Measurements from ENCODE around the gene ALDH1B1.
A peak's percentile ranks its signal among the peaks of the same experiment; 100 is the strongest.
"Not testable (repeated sequence)": the region's sequence is repeated elsewhere in the genome, so short reads cannot be mapped to it uniquely, and the experiment has no call there.

ALDH1B1 gene

GRCh38 chr9:38399191-38399590 lies 6.7 kb downstream of the ALDH1B1 start:
- in situ Hi-C loops (cut with MboI; ENCODE audit: low pct_unique_long_range_greater_than_20kb, low sequenced_read_pairs), result loop anchor here (25.0 kb wide), 3 partner anchors 312 to 887 kb away; no protein-coding TSS in a partner anchor
- not testable (repeated sequence) for DNase-seq

- in situ Hi-C loops (cut with MboI; ENCODE audit: low pct_unique_long_range_greater_than_20kb, low sequenced_read_pairs), result loop anchor here (10.0 to 25.0 kb wide), 2 partner anchors 47 to 285 kb away; no protein-coding TSS in a partner anchor
- no peak for DNase-seq
These were observed 9.5 kb downstream of the ALDH1B1 start for GRCh38 chr9:38401994-38402393.

GRCh38 chr9:38404314-38404713 lies 11.8 kb downstream of the ALDH1B1 start:
- no peak for DNase-seq
- in situ Hi-C loops (cut with MboI; ENCODE audit: low pct_unique_long_range_greater_than_20kb, low sequenced_read_pairs), result loop anchor here (10.0 to 25.0 kb wide), 2 partner anchors 50 to 283 kb away; no protein-coding TSS in a partner anchor

GRCh38 chr9:38405785-38406184 lies 13.3 kb downstream of the ALDH1B1 start:
- DNase-seq, result no peak
- in situ Hi-C loops (cut with MboI; ENCODE audit: low pct_unique_long_range_greater_than_20kb, low sequenced_read_pairs), result loop anchor here (10.0 to 25.0 kb wide), 2 partner anchors 51 to 282 kb away; no protein-coding TSS in a partner anchor

GRCh38 chr9:38406476-38407186 lies 14.1 kb downstream of the ALDH1B1 start:
- DNase-seq, result no peak
- in situ Hi-C loops (cut with MboI; ENCODE audit: low pct_unique_long_range_greater_than_20kb, low sequenced_read_pairs), result loop anchor here (10.0 to 25.0 kb wide), 2 partner anchors 52 to 281 kb away; no protein-coding TSS in a partner anchor

GRCh38 chr9:38408719-38409118 lies 16.2 kb downstream of the ALDH1B1 start:
- in situ Hi-C loops (cut with MboI; ENCODE audit: low pct_unique_long_range_greater_than_20kb, low sequenced_read_pairs), result loop anchor here (10.0 to 25.0 kb wide), 2 partner anchors 54 to 279 kb away; no protein-coding TSS in a partner anchor
- no peak for DNase-seq

- in situ Hi-C loops (cut with MboI; ENCODE audit: low pct_unique_long_range_greater_than_20kb, low sequenced_read_pairs), result loop anchor here (25.0 kb wide), 1 partner anchor 275 kb away; no protein-coding TSS in a partner anchor
- DNase-seq, result no peak
These were observed 20.2 kb downstream of the ALDH1B1 start for GRCh38 chr9:38412751-38413150.

- in situ Hi-C loops (cut with MboI; ENCODE audit: low pct_unique_long_range_greater_than_20kb, low sequenced_read_pairs), result loop anchor here (25.0 kb wide), 1 partner anchor 274 kb away; no protein-coding TSS in a partner anchor
- DNase-seq, result no peak
These were observed 20.8 kb downstream of the ALDH1B1 start for GRCh38 chr9:38413283-38413682.

GRCh38 chr9:38414040-38414723 lies 21.7 kb downstream of the ALDH1B1 start:
- no peak for DNase-seq
- in situ Hi-C loops (cut with MboI; ENCODE audit: low pct_unique_long_range_greater_than_20kb, low sequenced_read_pairs), result loop anchor here (25.0 kb wide), 1 partner anchor 273 kb away; no protein-coding TSS in a partner anchor

GRCh38 chr9:38415856-38416255 lies 23.4 kb downstream of the ALDH1B1 start:
- DNase-seq, result no peak
- in situ Hi-C loops (cut with MboI; ENCODE audit: low pct_unique_long_range_greater_than_20kb, low sequenced_read_pairs), result loop anchor here (25.0 kb wide), 1 partner anchor 271 kb away; no protein-coding TSS in a partner anchor

- DNase-seq, result no peak
- in situ Hi-C loops (cut with MboI; ENCODE audit: low pct_unique_long_range_greater_than_20kb, low sequenced_read_pairs), result loop anchor here (25.0 kb wide), 1 partner anchor 271 kb away; no protein-coding TSS in a partner anchor
These were observed 24.0 kb downstream of the ALDH1B1 start for GRCh38 chr9:38416461-38416860.

- in situ Hi-C loops (cut with MboI; ENCODE audit: low pct_unique_long_range_greater_than_20kb, low sequenced_read_pairs), result loop anchor here (25.0 kb wide), 1 partner anchor 270 kb away; no protein-coding TSS in a partner anchor
- DNase-seq, result peak; percentile 28
These were observed 24.8 kb downstream of the ALDH1B1 start for GRCh38 chr9:38417003-38417945.

- DNase-seq, result no peak
- in situ Hi-C loops (cut with MboI; ENCODE audit: low pct_unique_long_range_greater_than_20kb, low sequenced_read_pairs), result loop anchor here (25.0 kb wide), 1 partner anchor 269 kb away; no protein-coding TSS in a partner anchor
These were observed 25.9 kb downstream of the ALDH1B1 start for GRCh38 chr9:38418366-38418765.

GRCh38 chr9:38419181-38419580 lies 26.7 kb downstream of the ALDH1B1 start:
- in situ Hi-C loops (cut with MboI; ENCODE audit: low pct_unique_long_range_greater_than_20kb, low sequenced_read_pairs), result loop anchor here (25.0 kb wide), 1 partner anchor 268 kb away; no protein-coding TSS in a partner anchor

GRCh38 chr9:38421498-38422211 lies 29.2 kb downstream of the ALDH1B1 start:
- in situ Hi-C loops (cut with MboI; ENCODE audit: low pct_unique_long_range_greater_than_20kb, low sequenced_read_pairs), result loop anchor here (25.0 kb wide), 1 partner anchor 266 kb away; no protein-coding TSS in a partner anchor
- no peak for DNase-seq

More at GRCh38 chr9:38419181-38419580, 26.7 kb downstream of the ALDH1B1 start:
- DNase-seq, result no peak

- no peak for DNase-seq
- in situ Hi-C loops (cut with MboI; ENCODE audit: low pct_unique_long_range_greater_than_20kb, low sequenced_read_pairs), result loop anchor here (25.0 kb wide), 1 partner anchor 265 kb away; no protein-coding TSS in a partner anchor
These were observed 30.2 kb downstream of the ALDH1B1 start for GRCh38 chr9:38422555-38423260.
